HCT116 (cell line): Measurements from ENCODE around the gene TPD52L1. TPM values are rescaled to one million over a fixed set of nuclear protein-coding genes. Genes with fewer than 3 reads are reported as not detected.

ENCODE experiments used
- ATAC-seq: fragments of 200-7000 bp; cut with Tn5 transposase; 2 replicates; pipeline ENCODE4 v1.9.1; 2020; ENCODE audit warnings: mild to moderate bottlenecking, moderate library complexity
- BruUV-seq: library from RNA; stranded (reverse); fragments of 400-500 nt; replicated peaks from 2 replicates; lab custom pipeline; 2021; lab: Mats Ljungman, UMichigan
- CTCF ChIA-PET: fragments of 300-600 bp; sonication (Branson Sonifier 250); formaldehyde crosslinking; loops from one replicate; lab custom pipeline; 2021; ENCODE audit warnings: antibody characterized with exemption; lab: Charles Lee
- POLR2A ChIA-PET: fragments of 300-600, 350-600 bp; sonication (Branson Sonifier 250); formaldehyde crosslinking; loops from one replicate; lab custom pipeline; 2021; ENCODE audit warnings: antibody characterized with exemption; lab: Charles Lee
- RAD21 ChIA-PET, 2 experiments: fragments of 300-600 bp; sonication (Branson Sonifier 250); formaldehyde crosslinking; loops; one replicate each; lab custom pipeline; 2023; ENCODE audit warnings: low total read pairs in 2 of 2; ENCODE audit not compliant: uncharacterized antibody in 2 of 2, unreplicated experiment in 2 of 2, low non-redundant PET in 1 of 2; lab: Charles Lee
- DNase-seq: peaks from one replicate; pipeline ENCODE4 v3.0.0-alpha.2; 2010; ENCODE audit warnings: low read depth, low spot score
- H2AFZ ChIP-seq: fragments of 200-600 bp; shearing (Covaris generic), sonication (generic); 2 replicates; pipeline ENCODE4 v1.6.1; 2017; ENCODE audit warnings: low read depth, mixed run types, mixed read lengths, antibody characterized with exemption, low read length; ENCODE audit not compliant: poor library complexity, severe bottlenecking
- H3K27ac ChIP-seq: 2 replicates; pipeline ENCODE4 v1.5.1; 2012; ENCODE audit warnings: low read depth, low read length
- H3K27me3 ChIP-seq: fragments of 200-600 bp; sonication (generic); 2 replicates; pipeline ENCODE4 v1.6.1; 2016; ENCODE audit warnings: mixed run types, low read length, mixed read lengths; ENCODE audit not compliant: insufficient read depth
- H3K36me3 ChIP-seq, 2 experiments: fragments of 200-500 bp in 1 of 2; fragments of 200-600 bp in 1 of 2; sonication (Bioruptor generic) in 1 of 2; sonication (generic) in 1 of 2; 2 replicates each; pipeline versions ENCODE4 v1.5.1 to v1.6.1; 2014 to 2016; ENCODE audit warnings: low read length in 2 of 2, inconsistent platforms in 1 of 2, mixed read lengths in 1 of 2, mixed run types in 1 of 2; ENCODE audit not compliant: insufficient read depth in 2 of 2, control insufficient read depth in 1 of 2
- H3K4me1 ChIP-seq, 2 experiments: fragments of 200-600 bp in 1 of 2; sonication (generic) in 1 of 2; 2 replicates each; pipeline versions ENCODE4 v1.5.1 to v1.6.1; 2012 to 2017; ENCODE audit warnings: low read length in 2 of 2, inconsistent platforms in 1 of 2, mild to moderate bottlenecking in 1 of 2, mixed read lengths in 1 of 2, mixed run types in 1 of 2, moderate library complexity in 1 of 2; ENCODE audit not compliant: insufficient read depth in 2 of 2, control insufficient read depth in 1 of 2
- H3K4me2 ChIP-seq: fragments of 200-600 bp; sonication (generic); 2 replicates; pipeline ENCODE4 v1.6.1; 2017; ENCODE audit warnings: mixed run types, low read length, mixed read lengths
- H3K4me3 ChIP-seq, 2 experiments: fragments of 200-600 bp in 1 of 2; sonication (generic) in 1 of 2; replicated peaks in 1 of 2; 2 replicates each; pipeline ENCODE4 v1.5.1; 2011 to 2016; ENCODE audit warnings: low read length in 2 of 2, control low read depth in 1 of 2, low read depth in 1 of 2, mild to moderate bottlenecking in 1 of 2, mixed read lengths in 1 of 2, mixed run types in 1 of 2
- H3K79me2 ChIP-seq: fragments of 200-600 bp; sonication (generic); 2 replicates; pipeline ENCODE4 v1.6.1; 2017; ENCODE audit warnings: mild to moderate bottlenecking, mixed run types, low read length, moderate library complexity, mixed read lengths; ENCODE audit not compliant: insufficient read depth
- H3K9ac ChIP-seq: fragments of 200-600 bp; sonication (generic); 2 replicates; pipeline ENCODE4 v1.6.1; 2016; ENCODE audit warnings: low read length, mixed read lengths
- H3K9me2 ChIP-seq: fragments of 200-600 bp; sonication (generic), shearing (Covaris generic); 2 replicates; pipeline ENCODE4 v1.6.1; 2017; ENCODE audit warnings: mixed run types, mild to moderate bottlenecking, moderate library complexity; ENCODE audit not compliant: insufficient read depth
- H3K9me3 ChIP-seq, 2 experiments: fragments of 200-500 bp in 1 of 2; fragments of 200-600 bp in 1 of 2; sonication (Bioruptor generic) in 1 of 2; sonication (generic) in 1 of 2; 2 replicates each; pipeline ENCODE4 v1.6.1; 2014 to 2017; ENCODE audit warnings: low read length in 2 of 2, mixed read lengths in 2 of 2, inconsistent platforms in 1 of 2, low read depth in 1 of 2, mild to moderate bottlenecking in 1 of 2, mixed run types in 1 of 2, moderate library complexity in 1 of 2; ENCODE audit not compliant: control insufficient read depth in 1 of 2, insufficient read depth in 1 of 2
- H4K20me1 ChIP-seq: fragments of 200-600 bp; sonication (generic), shearing (Covaris generic); 2 replicates; pipeline ENCODE4 v1.6.1; 2017; ENCODE audit warnings: mixed run types, mild to moderate bottlenecking, moderate library complexity; ENCODE audit not compliant: insufficient read depth
- CBX3 ChIP-seq: IDR thresholded peaks from 2 replicates; pipeline ENCODE4 v1.6.1; 2012; ENCODE audit warnings: low read depth
- CTCF ChIP-seq, 3 experiments: fragments of 200-600 bp in 1 of 3; sonication (generic) in 1 of 3; IDR thresholded peaks in 2 of 3; conservative IDR thresholded peaks in 1 of 3; 2 replicates each; pipeline ENCODE4 v1.5.1; 2012 to 2017; ENCODE audit warnings: low read depth in 2 of 3, low read length in 2 of 3, antibody characterized with exemption in 1 of 3, borderline replicate concordance in 1 of 3, control low read depth in 1 of 3, mild to moderate bottlenecking in 1 of 3, mixed read lengths in 1 of 3, mixed run types in 1 of 3, moderate library complexity in 1 of 3; ENCODE audit not compliant: insufficient read depth in 1 of 3
- ELF1 ChIP-seq: IDR thresholded peaks from 2 replicates; pipeline ENCODE4 v1.6.1; 2012; ENCODE audit warnings: low read depth, borderline replicate concordance
- SP1 ChIP-seq: IDR thresholded peaks from 2 replicates; pipeline ENCODE4 v1.6.1; 2012; ENCODE audit warnings: low read depth
- intact Hi-C: fragments of 100-400 bp; cut with micrococcal nuclease; formaldehyde crosslinking; loops from 2 replicates; pipeline ENCODE4 v1.10.0; 2022
- total RNA-seq: library from RNA; stranded (reverse); gene quantifications from one replicate; pipeline ENCODE4 v1.2.1, GENCODE V29; 2021; ENCODE audit not compliant: unreplicated experiment

The TPD52L1 gene
- total RNA-seq, 1 experiment from 2014 or later = 64.1 TPM

- TF ChIP-seq CTCF (IDR thresholded peaks at IDR 0.05 in 2 of 3, conservative IDR thresholded peaks at IDR 0.05 in 1 of 3; ENCODE audit: borderline replicate concordance in 1 of 3, insufficient read depth in 1 of 3, low read depth in 2 of 3, low read length in 2 of 3) = peak; percentile 61 to 83 (median 79); a peak in 5 of 6 replicates
- 0 out of 2 replicates have a peak, but pooled peaks have one; percentile 26 for TF ChIP-seq SP1
These were observed 38.5 kb downstream of the TPD52L1 start (continued) for GRCh38 chr6:125191916-125192609.

- Histone ChIP-seq H3K9me2 (no peaks in the 10 kb centered on the region), H3K9me3 (no peaks in the 10 kb centered on the region), H3K4me2 (peak overlapping the region; percentile 67)
- TF ChIP-seq ELF1 (0 out of 2 replicates have a peak, but pooled peaks have one; percentile 6), CTCF (IDR thresholded peaks at IDR 0.05 in 2 of 3, conservative IDR thresholded peaks at IDR 0.05 in 1 of 3; ENCODE audit: borderline replicate concordance in 1 of 3, insufficient read depth in 1 of 3, low read depth in 2 of 3, low read length in 2 of 3) (0 out of 6 replicates have a peak, but pooled peaks of 1 of the 3 experiments have one; percentile 3), CBX3 (no peak)
- TF ChIP-seq, all 23 proteins: peak for 2
- Histone ChIP-seq H3K36me3 (no peaks in the 10 kb centered on the region), H3K9ac (0 out of 2 replicates have a peak overlapping the region, but pooled peaks have one; percentile 18), H3K27ac (no peak overlapping the region), H4K20me1 (no peaks in the 10 kb centered on the region), H3K27me3 (no peaks in the 10 kb centered on the region), H2AFZ (no peak overlapping the region), H3K79me2 (peaks cover 4% of the 10 kb centered on the region), H3K4me1 (peaks cover 23 to 49% of the 10 kb centered on the region in 2 experiments; a peak in 3 of 4 replicates), H3K4me3 (0 out of 4 replicates have a peak overlapping the region, but pooled peaks of 1 of the 2 experiments have one; percentile 24)
- ATAC-seq (peak; percentile 46), DNase-seq (no peak)
- ChIA-PET RAD21 (no interaction called here), CTCF (interaction anchor here (0.9 to 2.3 kb wide), 6 partner anchors 10 to 39 kb away, joined by 3 to 9 read pairs (median 6); partner anchors contain the start of gene TPD52L1), POLR2A (no interaction called here)
- intact Hi-C loops = loop anchor here (1.0 to 10.0 kb wide), 3 partner anchors 37 to 572 kb away; partner anchors contain the start of gene HDDC2
- BruUV-seq = no TSS peak
These were observed 39.0 kb downstream of the TPD52L1 start for GRCh38 chr6:125192610-125192930.
